IPS-NIHi7 (cell line): ENCODE data around the gene VPS36.
"Not testable (repeated sequence)": the region's sequence is repeated elsewhere in the genome, so short reads cannot be mapped to it uniquely, and the experiment has no call there.

Source experiments
- DNase-seq: peaks from one replicate; pipeline ENCODE4 v3.0.0; 2012; ENCODE audit warnings: mixed read lengths; ENCODE audit errors: extremely low spot score

The VPS36 gene

GRCh38 chr13:52450012-52450792 is at the start of gene VPS36:
TSS of gene VPS36 (minus strand) at chr13:52450634. CDS start at chr13:52450594, 40 bp downstream.
- peak; percentile 92 for DNase-seq

GRCh38 chr13:52497979-52498378 is 47.5 kb upstream of the VPS36 start:
- DNase-seq, result not testable (repeated sequence)

- not testable (repeated sequence) for DNase-seq
Observed at GRCh38 chr13:52494241-52494640, 43.8 kb upstream of the VPS36 start.

- not testable (repeated sequence) for DNase-seq
Observed at GRCh38 chr13:52491015-52491414, 40.6 kb upstream of the VPS36 start.

- DNase-seq, result not testable (repeated sequence)
Observed at GRCh38 chr13:52488763-52489162, 38.3 kb upstream of the VPS36 start.

GRCh38 chr13:52487078-52487477 is 36.6 kb upstream of the VPS36 start:
- not testable (repeated sequence) for DNase-seq

- not testable (repeated sequence) for DNase-seq
Observed at GRCh38 chr13:52480677-52481428, 30.4 kb upstream of the VPS36 start.

GRCh38 chr13:52468487-52468886 is 18.1 kb upstream of the VPS36 start:
- not testable (repeated sequence) for DNase-seq

- DNase-seq, result no peak
Observed at GRCh38 chr13:52463526-52463925, 13.1 kb upstream of the VPS36 start.

GRCh38 chr13:52461265-52461664 is 10.8 kb upstream of the VPS36 start:
- DNase-seq, result no peak

GRCh38 chr13:52459668-52460067 is 9.2 kb upstream of the VPS36 start:
- DNase-seq, result no peak

GRCh38 chr13:52455677-52456041 is 5.2 kb upstream of the VPS36 start:
- peak; percentile 93 for DNase-seq

- DNase-seq, result peak; percentile 90
Observed at GRCh38 chr13:52454820-52455676, 4.6 kb upstream of the VPS36 start, which contains the start of gene CKAP2. TSS of gene CKAP2 (plus strand) at chr13:52455478. CDS start at chr13:52455557, 79 bp downstream.

- DNase-seq, result no peak
Observed at GRCh38 chr13:52454459-52454819, 4.0 kb upstream of the VPS36 start.

GRCh38 chr13:52452470-52452869 is 2.0 kb upstream of the VPS36 start:
- DNase-seq, result no peak

- no peak for DNase-seq
Observed at GRCh38 chr13:52451135-52451804, 836 bp upstream of the VPS36 start.

- no peak for DNase-seq
Observed at GRCh38 chr13:52450793-52451116, 321 bp upstream of the VPS36 start.

- no peak for DNase-seq
Observed at GRCh38 chr13:52449331-52450011, 963 bp downstream of the VPS36 start.

- DNase-seq, result no peak
Observed at GRCh38 chr13:52447815-52448552, 2.5 kb downstream of the VPS36 start.

GRCh38 chr13:52447354-52447753 is 3.1 kb downstream of the VPS36 start:
- no peak for DNase-seq
